ENCODE results near the gene TUBA1C. TPM values are rescaled to one million over a fixed set of nuclear protein-coding genes. Genes with fewer than 3 reads are reported as not detected.

Gene TUBA1C
- total and polyA plus RNA-seq, 11 donors: 35.2 to 554 (median 68.8) TPM

GRCh38 chr12:49232940-49233841 is 31.7 kb upstream of the TUBA1C start:
- DNase-seq (peak; percentile 66 to 85 (median 82)), ATAC-seq (peak; percentile 82 to 87 (median 83))
- Histone ChIP-seq H3K9me3 (no peaks in the 10 kb centered on the region), H3K27me3 (no peaks in the 10 kb centered on the region), H3K36me3 (no peaks in the 10 kb centered on the region), H3K4me3 (peak overlapping the region in 9 of 12 donors; percentile 2 to 64 (median 26)), H3K27ac (peak overlapping the region; percentile 83 to 96 (median 94)), H3K4me1 (peaks cover 3 to 46% (median 22%) of the 10 kb centered on the region in 12 donors)
- TF ChIP-seq POLR2A (IDR thresholded peaks at IDR 0.05): no peak
- TF ChIP-seq, protein P1, sequence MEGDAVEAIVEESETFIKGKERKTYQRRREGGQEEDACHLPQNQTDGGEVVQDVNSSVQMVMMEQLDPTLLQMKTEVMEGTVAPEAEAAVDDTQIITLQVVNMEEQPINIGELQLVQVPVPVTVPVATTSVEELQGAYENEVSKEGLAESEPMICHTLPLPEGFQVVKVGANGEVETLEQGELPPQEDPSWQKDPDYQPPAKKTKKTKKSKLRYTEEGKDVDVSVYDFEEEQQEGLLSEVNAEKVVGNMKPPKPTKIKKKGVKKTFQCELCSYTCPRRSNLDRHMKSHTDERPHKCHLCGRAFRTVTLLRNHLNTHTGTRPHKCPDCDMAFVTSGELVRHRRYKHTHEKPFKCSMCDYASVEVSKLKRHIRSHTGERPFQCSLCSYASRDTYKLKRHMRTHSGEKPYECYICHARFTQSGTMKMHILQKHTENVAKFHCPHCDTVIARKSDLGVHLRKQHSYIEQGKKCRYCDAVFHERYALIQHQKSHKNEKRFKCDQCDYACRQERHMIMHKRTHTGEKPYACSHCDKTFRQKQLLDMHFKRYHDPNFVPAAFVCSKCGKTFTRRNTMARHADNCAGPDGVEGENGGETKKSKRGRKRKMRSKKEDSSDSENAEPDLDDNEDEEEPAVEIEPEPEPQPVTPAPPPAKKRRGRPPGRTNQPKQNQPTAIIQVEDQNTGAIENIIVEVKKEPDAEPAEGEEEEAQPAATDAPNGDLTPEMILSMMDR (IDR thresholded peaks at IDR 0.05): peak in 3 of 12 donors; percentile 22 to 33 (median 30)
- 46 to 54% (median 51%) methylated on average over 25 of the region's 25 CpGs for WGBS, 4 donors
- intact Hi-C loops (cut with DNase I): loop anchor here in 7 of 10 donors (1.0 to 5.0 kb wide), 10 partner anchors 36 to 171 kb away; partner anchors contain the start of genes TUBA1B (in 4 of the 7), TUBA1A (in 3 of the 7), KMT2D (in 1 of the 7) and RHEBL1 (in 1 of the 7)

DNA sequence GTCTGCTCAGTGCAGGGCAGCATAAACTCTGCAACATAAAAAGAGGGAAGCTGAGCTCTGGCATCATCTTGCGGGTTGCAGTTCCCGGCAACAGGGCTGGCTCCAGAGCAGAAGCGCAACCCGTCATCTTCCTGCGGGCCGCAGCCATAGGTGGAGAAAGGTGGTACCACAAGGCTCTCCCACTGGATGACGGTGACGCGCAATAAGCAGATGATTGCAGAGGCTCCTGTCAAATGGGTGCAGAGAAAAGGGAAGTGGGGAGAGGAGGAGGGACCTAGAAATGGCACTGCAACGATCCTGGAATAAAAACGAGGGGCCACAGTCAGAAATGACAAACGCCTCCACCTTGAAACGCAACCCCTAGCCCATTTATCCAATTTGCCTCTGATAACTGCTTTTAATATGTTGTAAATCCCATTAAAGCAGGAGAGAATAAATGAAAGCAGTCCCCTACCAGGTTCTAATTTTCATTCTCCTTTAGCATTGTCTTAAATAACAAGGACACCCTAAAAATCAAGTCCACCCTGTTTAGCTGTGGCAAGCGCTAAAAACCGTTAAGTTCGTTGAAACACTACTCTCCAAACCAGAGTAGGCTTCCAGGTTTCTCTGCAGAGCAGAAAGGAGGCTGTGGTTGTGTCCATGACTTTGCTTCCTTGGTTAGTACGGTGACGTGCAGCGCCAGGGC is 30.9 kb upstream of the TUBA1C start:
- intact Hi-C loops (cut with DNase I): loop anchor here (1.0 to 5.0 kb wide), 15 partner anchors 37 to 173 kb away; partner anchors contain the start of genes TUBA1B (in 7 of the 10), TUBA1A (in 5 of the 10), KMT2D (in 2 of the 10) and RHEBL1 (in 1 of the 10)
- Histone ChIP-seq H3K27ac (peak overlapping the region; percentile 83 to 96 (median 94)), H3K36me3 (no peaks in the 10 kb centered on the region), H3K4me1 (peaks cover 3 to 46% (median 22%) of the 10 kb centered on the region in 12 donors), H3K9me3 (no peaks in the 10 kb centered on the region), H3K4me3 (peak overlapping the region in 10 of 12 donors; percentile 41 to 69 (median 60)), H3K27me3 (no peaks in the 10 kb centered on the region)
- ATAC-seq (peak; percentile 10 to 60 (median 28)), DNase-seq (peak; percentile 51 to 83 (median 63))
- TF ChIP-seq, protein P1 (IDR thresholded peaks at IDR 0.05): no peak
- no peak for TF ChIP-seq POLR2A (IDR thresholded peaks at IDR 0.05)
- 63 to 80% (median 69%) methylated on average over 17 to 19 of the region's 19 CpGs for WGBS, 4 donors

GRCh38 chr12:49236423-49236822 is 28.5 kb upstream of the TUBA1C start:
- ATAC-seq (no peak), DNase-seq (no peak)

More at GRCh38 chr12:49236423-49236822, 28.5 kb upstream of the TUBA1C start:
- Histone ChIP-seq H3K27ac (no peak overlapping the region), H3K4me1 (peaks cover 3 to 33% (median 22%) of the 10 kb centered on the region in 12 donors), H3K9me3 (no peaks in the 10 kb centered on the region), H3K27me3 (no peaks in the 10 kb centered on the region), H3K4me3 (no peak overlapping the region), H3K36me3 (no peaks in the 10 kb centered on the region)
- intact Hi-C loops (cut with DNase I): loop anchor here in 3 of 10 donors (5.0 kb wide), 2 partner anchors 149 to 174 kb away; partner anchors contain the start of gene KMT2D (in 3 of the 3)
- WGBS, 4 donors: 65 to 75% (median 71%) methylated on average over 1 of the region's 1 CpG
- TF ChIP-seq POLR2A (IDR thresholded peaks at IDR 0.05): no peak
- TF ChIP-seq, protein P1 (IDR thresholded peaks at IDR 0.05): no peak
